HepG2 (cell line): Measurements from ENCODE around the gene S100A4. TPM values are rescaled to one million over a fixed set of nuclear protein-coding genes. Genes with fewer than 3 reads are reported as not detected.

Source experiments
- ADNP ChIP-seq: sonication (generic); formaldehyde crosslinking; IDR thresholded peaks from 2 replicates; pipeline ENCODE4 v1.4.0; 2020; ENCODE audit warnings: missing genetic modification reagents
- CBX1 ChIP-seq: IDR thresholded peaks from one replicate; pipeline ENCODE4 v1.6.1; 2016; ENCODE audit warnings: antibody characterized with exemption, low read depth
- FOXA3 ChIP-seq: IDR thresholded peaks from 2 replicates; pipeline ENCODE4 v1.6.1; 2016; ENCODE audit warnings: missing genetic modification reagents, missing compliant biosample characterization
- HDAC2 ChIP-seq: sonication (generic); formaldehyde crosslinking; IDR thresholded peaks from 2 replicates; pipeline ENCODE4 v1.4.0; 2020; ENCODE audit warnings: missing genetic modification reagents
- HNRNPLL ChIP-seq: fragments of 200-400 bp; formaldehyde crosslinking; IDR thresholded peaks from 2 replicates; pipeline ENCODE4 v1.6.1; 2017; ENCODE audit warnings: mild to moderate bottlenecking, low read depth, low read length; ENCODE audit not compliant: poor library complexity, severe bottlenecking
- MED13 ChIP-seq: sonication (generic); formaldehyde crosslinking; IDR thresholded peaks from 2 replicates; pipeline ENCODE4 v1.5.0; 2020; ENCODE audit warnings: missing genetic modification reagents
- MEIS2 ChIP-seq: sonication (generic); formaldehyde crosslinking; IDR thresholded peaks from 2 replicates; pipeline ENCODE4 v1.9.0; 2021; ENCODE audit warnings: mild to moderate bottlenecking, missing genetic modification reagents
- MTA3 ChIP-seq: sonication (generic); formaldehyde crosslinking; IDR thresholded peaks from 2 replicates; pipeline ENCODE4 v1.4.0; 2020; ENCODE audit warnings: missing genetic modification reagents
- MXD3 ChIP-seq: IDR thresholded peaks from 2 replicates; pipeline ENCODE4 v1.6.1; 2016; ENCODE audit warnings: mild to moderate bottlenecking, missing biosample characterization, missing genetic modification reagents
- PBX2 ChIP-seq: IDR thresholded peaks from 2 replicates; pipeline ENCODE4 v1.6.1; 2016; ENCODE audit warnings: control low read depth
- PRPF4 ChIP-seq: fragments of 200-400 bp; formaldehyde crosslinking; IDR thresholded peaks from 2 replicates; pipeline ENCODE4 v1.6.1; 2016; ENCODE audit warnings: low read length, low read depth; ENCODE audit not compliant: poor library complexity, severe bottlenecking
- SOX5 ChIP-seq: IDR thresholded peaks from 2 replicates; pipeline ENCODE4 v1.6.1; 2016; ENCODE audit warnings: borderline replicate concordance
- SPEN ChIP-seq: sonication (generic); formaldehyde crosslinking; IDR thresholded peaks from 2 replicates; pipeline ENCODE4 v1.5.1; 2020; ENCODE audit warnings: low read depth, mild to moderate bottlenecking, missing genetic modification reagents
- TARDBP ChIP-seq: sonication (generic); formaldehyde crosslinking; IDR thresholded peaks from 2 replicates; pipeline ENCODE4 v1.8.0; 2022; ENCODE audit warnings: mild to moderate bottlenecking, missing genetic modification reagents
- TFDP2 ChIP-seq: sonication (generic); formaldehyde crosslinking; IDR thresholded peaks from 2 replicates; pipeline ENCODE4 v1.4.0; 2020; ENCODE audit warnings: missing genetic modification reagents
- TIGD3 ChIP-seq: sonication (generic); formaldehyde crosslinking; IDR thresholded peaks from 2 replicates; pipeline ENCODE4 v1.5.1; 2020; ENCODE audit warnings: mild to moderate bottlenecking, missing genetic modification reagents, borderline replicate concordance
- U2AF2 ChIP-seq: fragments of 200-400 bp; formaldehyde crosslinking; IDR thresholded peaks from 2 replicates; pipeline ENCODE4 v1.6.1; 2017; ENCODE audit warnings: low read depth, mild to moderate bottlenecking, low read length
- ZFP91 ChIP-seq: sonication (generic); formaldehyde crosslinking; IDR thresholded peaks from 2 replicates; pipeline ENCODE4 v1.9.0; 2022; ENCODE audit warnings: missing genetic modification reagents, mild to moderate bottlenecking, borderline replicate concordance
- ZKSCAN8 ChIP-seq: IDR thresholded peaks from 2 replicates; pipeline ENCODE4 v1.6.1; 2016; ENCODE audit warnings: borderline replicate concordance, missing genetic modification reagents, missing compliant biosample characterization
- ZNF343 ChIP-seq: sonication (generic); formaldehyde crosslinking; IDR thresholded peaks from 2 replicates; pipeline ENCODE4 v1.4.0; 2020; ENCODE audit warnings: mild to moderate bottlenecking, missing genetic modification reagents
- ZNF614 ChIP-seq: IDR thresholded peaks from 2 replicates; pipeline ENCODE4 v1.6.1; 2018; ENCODE audit warnings: missing biosample characterization, missing genetic modification reagents, inconsistent platforms, borderline replicate concordance
- ZNF780A ChIP-seq: sonication (generic); formaldehyde crosslinking; IDR thresholded peaks from 2 replicates; pipeline ENCODE4 v1.8.0; 2022; ENCODE audit warnings: mild to moderate bottlenecking, missing genetic modification reagents, moderate library complexity
- ZNF891 ChIP-seq: sonication (generic); formaldehyde crosslinking; IDR thresholded peaks from 2 replicates; pipeline ENCODE4 v1.5.0; 2020; ENCODE audit warnings: mild to moderate bottlenecking, missing genetic modification reagents
- polyA plus RNA-seq, 8 experiments: library from polyadenylated mRNA; depleted of rRNA in 3 of 8; stranded (reverse) in 7 of 8; unstranded in 1 of 8; fragments of >200 nt; fragmentation: Illumina TruSeq in 4 of 8; extraction: Trizol in 4 of 8; gene quantifications; 2 replicates each; pipeline versions ENCODE4 v1.2.1 to v1.2.3, GENCODE V29; 2011 to 2016; ENCODE audit warnings: low read depth in 4 of 8, missing spikeins in 1 of 8, mixed read lengths in 1 of 8; ENCODE audit not compliant: insufficient read depth in 1 of 8
- total RNA-seq, 5 experiments: library from RNA; depleted of rRNA; stranded (reverse); fragments of >200 nt; fragmentation: Illumina TruSeq; extraction: Trizol; gene quantifications; 2 replicates each; pipeline ENCODE4 v1.2.3, GENCODE V29; 2016; ENCODE audit warnings: low read depth in 1 of 5

The S100A4 gene
- total and polyA plus RNA-seq, 2 of the 13 experiments (the other 11 are each of a cell fraction or from before 2014, with no cell fraction given), result 12.9 to 20.2 TPM

- TF ChIP-seq TFDP2 (CRISPR knock-in tag), result 0 out of 2 replicates have a peak, but pooled peaks have one; percentile 39
- no peak for TF ChIP-seq ZNF780A
- no peak for TF ChIP-seq MTA3 (CRISPR knock-in tag)
- no peak for TF ChIP-seq PRPF4
- TF ChIP-seq U2AF2, result no peak
- peak; percentile 48; the same call in 1 of the 2 replicates for TF ChIP-seq HDAC2
- no peak for TF ChIP-seq MEIS2
- peak; percentile 48 for TF ChIP-seq HNRNPLL
- no peak for TF ChIP-seq ADNP
- TF ChIP-seq MXD3 (CRISPR knock-in tag), result no peak
- 0 out of 2 replicates have a peak, but pooled peaks have one; percentile 35 for TF ChIP-seq ZKSCAN8
- TF ChIP-seq SPEN, result peak; percentile 39; the same call in 1 of the 2 replicates
- no peak for TF ChIP-seq ZNF891 (CRISPR knock-in tag)
- peak; percentile 62; the same call in 1 of the 2 replicates for TF ChIP-seq SOX5
- TF ChIP-seq PBX2 (CRISPR knock-in tag), result no peak
- peak; percentile 59; the same call in 1 of the 2 replicates for TF ChIP-seq ZFP91 (CRISPR knock-in tag)
- TF ChIP-seq CBX1, result no peak
- no peak for TF ChIP-seq TIGD3 (CRISPR knock-in tag)
- no peak for TF ChIP-seq MED13 (CRISPR knock-in tag)
- TF ChIP-seq TARDBP (CRISPR knock-in tag), result peak; percentile 68; the same call in 1 of the 2 replicates
- TF ChIP-seq FOXA3 (CRISPR knock-in tag), result no peak; the same call in 1 of the 2 replicates
- peak; percentile 69; the same call in 1 of the 2 replicates for TF ChIP-seq ZNF614 (CRISPR knock-in tag)
- TF ChIP-seq ZNF343 (CRISPR knock-in tag), result no peak
These were observed at the start of gene S100A4 (continued) for GRCh38 chr1:153545067-153546055.
